Stimulated activated CD8-positive, alpha-beta memory T cell treated with anti-CD3 and anti-CD28 coated beads, Interleukin-12 subunit alpha, Interleukin-12 subunit beta, amount 100 ng/mL, for 1 hour (primary cell): Measurements from ENCODE around the gene CDC37.
"Not testable (repeated sequence)": the region's sequence is repeated elsewhere in the genome, so short reads cannot be mapped to it uniquely, and the experiment has no call there.

Experiments
- DNase-seq: peaks from one replicate; pipeline ENCODE4 v3.0.0-alpha.2; 2020; ENCODE audit warnings: low read depth

The CDC37 gene

GRCh38 chr19:10419646-10420443 is 16.5 kb upstream of the CDC37 start:
- DNase-seq: no peak

GRCh38 chr19:10419200-10419645 is 15.9 kb upstream of the CDC37 start:
- no peak for DNase-seq

- DNase-seq: no peak
These were observed 15.3 kb upstream of the CDC37 start for GRCh38 chr19:10418485-10419199.

DNA sequence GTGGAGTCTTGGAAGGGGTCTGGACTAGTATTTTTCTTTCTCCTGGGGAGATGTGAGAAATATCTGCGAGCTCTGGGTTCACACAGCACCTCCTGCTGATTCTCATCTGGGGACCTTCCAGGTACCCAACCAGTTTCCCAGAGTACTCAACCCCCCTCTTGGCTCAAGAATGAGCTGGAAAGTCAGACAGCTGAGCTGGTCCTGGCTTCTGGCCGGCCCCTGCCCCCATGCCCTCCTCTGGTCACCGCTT is 14.8 kb upstream of the CDC37 start:
- no peak for DNase-seq

- no peak for DNase-seq
These were observed 14.3 kb upstream of the CDC37 start for GRCh38 chr19:10417541-10418234.

DNA sequence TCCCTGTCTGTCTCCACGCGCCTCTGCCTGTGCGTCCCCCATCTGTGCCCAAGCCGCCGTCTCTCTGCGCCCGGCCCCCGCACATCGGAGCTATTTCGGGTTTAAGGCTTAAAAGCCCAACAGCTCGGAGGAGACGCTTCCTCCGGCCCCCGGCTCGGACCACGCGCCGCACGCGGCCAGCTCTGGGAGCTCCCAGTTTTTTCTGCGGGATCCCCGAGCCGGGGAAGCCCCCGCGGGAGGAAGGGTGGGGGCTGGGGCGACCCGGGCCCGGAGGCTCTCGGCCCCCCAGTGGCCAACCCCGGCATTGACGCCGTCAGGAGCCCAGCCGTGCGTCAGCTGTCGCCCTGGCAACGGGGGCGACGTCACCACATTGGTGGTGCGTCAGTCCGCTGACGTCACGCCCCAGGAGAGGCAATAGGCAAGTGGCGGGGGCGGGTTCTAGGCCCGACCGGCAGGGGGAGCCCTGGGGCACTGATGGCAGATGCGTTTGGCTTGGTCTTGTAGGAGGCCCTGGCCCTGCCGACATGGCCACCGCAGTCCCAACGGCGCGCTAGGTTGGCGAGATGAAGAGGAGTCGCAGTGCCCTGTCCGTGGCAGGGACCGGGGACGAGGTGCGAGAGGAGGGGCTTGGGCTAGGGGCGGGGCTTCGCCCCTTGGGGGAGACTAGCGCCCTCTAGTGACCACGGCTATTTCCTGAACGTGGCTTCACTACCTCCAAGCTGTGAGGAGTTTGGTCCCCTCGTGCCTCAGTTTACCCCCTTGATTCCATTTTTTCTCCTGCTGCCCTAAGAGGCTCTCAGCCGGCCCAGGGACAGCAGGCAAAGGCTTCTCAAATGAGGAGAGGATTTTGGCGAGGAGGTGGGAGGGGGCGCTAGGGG is 13.3 kb upstream of the CDC37 start:
- DNase-seq: peak; percentile 87

GRCh38 chr19:10416083-10416379 is 12.7 kb upstream of the CDC37 start:
- DNase-seq: no peak

- DNase-seq: no peak
These were observed 9.1 kb upstream of the CDC37 start for GRCh38 chr19:10412257-10412977.

DNA sequence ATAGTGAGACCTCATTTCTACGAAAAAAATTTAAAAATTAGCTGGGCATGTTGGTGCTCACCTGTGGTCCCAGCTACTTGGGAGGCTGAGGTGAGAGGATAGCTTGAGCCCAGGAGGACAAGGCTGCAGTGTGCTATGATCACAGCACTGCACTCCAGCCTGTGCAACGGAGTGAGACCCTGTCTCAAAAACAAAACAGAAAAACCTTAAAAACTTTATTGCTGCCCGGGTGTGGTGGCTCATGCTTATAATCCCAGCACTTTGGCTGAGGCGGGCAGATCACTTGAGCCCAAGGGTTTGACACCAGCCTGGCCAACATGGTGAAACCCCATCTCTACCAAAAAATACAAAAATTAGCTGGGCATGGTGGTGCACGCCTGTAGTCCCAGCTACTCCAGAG is 7.9 kb upstream of the CDC37 start:
- DNase-seq: not testable (repeated sequence)

- no peak for DNase-seq
These were observed 5.4 kb upstream of the CDC37 start for GRCh38 chr19:10408511-10409283.

DNA sequence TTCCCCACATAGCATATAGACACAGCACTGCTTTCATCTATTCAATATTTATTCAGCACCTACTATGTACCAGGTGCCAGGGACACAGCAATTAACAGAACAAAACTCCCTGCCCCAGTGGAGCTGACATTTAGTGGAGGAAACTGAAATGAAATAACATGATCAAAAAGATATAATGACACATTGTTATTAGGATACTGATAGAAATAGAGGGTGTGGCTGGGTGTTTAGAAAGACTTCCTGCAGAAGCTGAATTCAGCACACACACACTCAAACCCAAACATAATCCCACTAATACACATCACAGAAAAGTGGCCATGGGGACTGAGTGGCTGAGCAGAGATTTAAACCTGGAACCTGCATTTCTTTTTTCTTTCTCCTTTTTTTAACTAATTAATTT is 3.8 kb upstream of the CDC37 start:
- DNase-seq: no peak

GRCh38 chr19:10406191-10406590 is 2.8 kb upstream of the CDC37 start:
- no peak for DNase-seq

DNA sequence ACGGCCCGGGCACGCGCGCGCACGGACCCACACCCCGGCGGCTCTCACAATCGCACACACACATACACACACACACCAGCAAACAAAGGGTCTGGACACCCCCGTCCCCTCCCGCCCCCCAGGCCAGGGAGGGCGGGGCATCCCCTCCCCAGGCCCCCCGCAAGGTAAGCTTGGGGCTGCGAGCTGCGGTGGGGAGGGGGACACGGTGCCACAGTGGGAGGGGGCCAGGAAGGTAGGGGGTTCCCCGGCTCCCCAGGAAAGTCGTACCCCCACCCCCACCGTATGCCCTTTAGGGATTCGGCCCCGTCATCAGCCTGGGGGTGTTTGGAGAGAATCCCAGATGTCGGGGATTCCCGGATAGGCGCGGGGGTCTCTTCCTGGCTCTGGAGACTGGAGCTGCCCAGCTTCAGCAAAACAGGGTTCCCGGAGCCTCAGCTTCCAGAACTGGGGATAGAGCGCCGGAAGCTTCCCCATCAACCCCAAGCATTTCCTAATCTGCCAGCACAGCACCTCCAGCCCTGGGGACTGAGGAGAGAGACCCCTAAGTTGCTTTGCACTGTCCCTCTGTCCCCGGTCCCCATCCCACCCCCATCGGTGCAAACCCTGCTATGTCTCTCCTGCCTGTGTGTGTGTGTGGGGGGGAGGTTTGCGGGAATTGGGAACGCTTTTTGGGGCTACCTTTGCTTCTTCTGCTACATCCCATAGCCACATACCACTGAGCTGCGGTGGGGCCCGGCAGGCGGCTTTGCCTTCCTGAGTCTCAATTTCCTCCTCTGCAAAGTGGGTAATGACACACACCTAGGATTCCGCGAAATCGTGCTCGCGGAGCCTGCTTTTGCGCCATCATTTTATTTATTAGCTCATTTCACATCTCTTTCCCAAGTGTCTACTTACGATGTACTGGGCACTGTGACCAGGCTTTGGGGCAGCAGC is 1.8 kb upstream of the CDC37 start:
- no peak for DNase-seq

- DNase-seq: no peak
These were observed 802 bp downstream of the CDC37 start for GRCh38 chr19:10402441-10403038.

GRCh38 chr19:10399878-10400277 is 3.5 kb downstream of the CDC37 start:
- DNase-seq: no peak

DNA sequence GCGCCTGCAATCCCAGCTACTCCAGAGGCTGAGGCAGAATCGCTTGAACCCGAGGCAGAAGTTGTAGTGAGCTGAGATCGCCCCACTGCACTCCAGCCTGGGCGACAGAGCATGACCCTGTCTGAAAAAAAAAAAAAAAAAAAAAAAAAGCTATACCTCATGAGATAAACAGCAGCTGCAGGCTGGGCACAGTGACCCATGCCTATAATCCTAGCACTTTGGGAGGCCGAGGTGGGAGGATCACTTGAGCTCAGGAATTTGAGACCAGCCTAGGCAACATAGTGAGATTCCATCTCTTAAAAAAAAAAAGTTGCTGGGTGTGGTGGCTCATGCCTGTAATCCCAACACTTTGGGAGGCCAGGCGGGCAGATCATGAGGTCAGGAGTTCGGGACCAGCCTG is 4.0 kb downstream of the CDC37 start:
- not testable (repeated sequence) for DNase-seq

GRCh38 chr19:10398819-10399218 is 4.5 kb downstream of the CDC37 start:
- DNase-seq: no peak

GRCh38 chr19:10395917-10396316 is 7.4 kb downstream of the CDC37 start:
- no peak for DNase-seq

DNA sequence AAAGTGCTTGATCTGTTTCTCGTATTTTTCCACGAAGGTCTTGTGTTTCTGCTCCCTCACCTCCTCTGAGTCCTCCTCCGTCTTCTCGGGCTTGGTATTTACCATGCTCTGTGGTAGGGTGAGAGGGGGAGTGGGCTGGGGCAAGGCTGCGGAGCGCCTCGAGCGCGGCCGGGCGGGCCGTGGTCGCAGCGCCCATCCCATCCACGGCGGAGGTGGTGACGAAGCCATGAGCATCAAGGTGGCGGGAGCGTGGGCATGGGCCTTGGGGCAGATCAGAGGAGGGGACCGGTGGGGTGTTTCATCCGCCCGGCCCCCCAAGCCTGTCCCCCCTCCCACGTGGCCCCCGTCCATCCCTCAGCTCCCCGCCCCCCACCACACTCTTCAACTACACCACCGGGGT is 7.9 kb downstream of the CDC37 start:
- DNase-seq: no peak
